Putamen (tissue), 1 donor: ENCODE measurements around the gene NYAP2.
A peak's percentile ranks its signal among the peaks of the same experiment; 100 is the strongest.

ENCODE experiments used
- DNase-seq: peaks from one replicate; pipeline ENCODE4 v3.0.0-alpha.2; 2016; ENCODE audit warnings: low spot score

NYAP2 gene

DNA sequence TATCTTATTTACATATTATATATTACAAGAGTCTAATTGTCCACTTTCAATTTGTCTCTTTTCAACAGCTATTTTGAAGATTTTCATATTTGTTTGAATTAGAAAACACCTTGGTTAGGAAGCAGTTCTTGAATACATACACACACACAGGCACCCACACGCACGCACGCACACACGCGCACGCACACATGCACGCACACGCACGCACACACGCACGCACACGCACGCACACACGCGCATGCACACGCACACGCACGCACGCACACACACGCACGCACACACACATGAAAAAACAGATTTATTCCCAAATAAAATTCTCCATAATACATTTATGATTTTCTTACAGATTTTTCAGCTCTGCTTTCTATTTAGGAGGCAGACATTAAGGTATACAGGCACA, 220.7 kb downstream of the NYAP2 start:
- DNase-seq = no peak

DNA sequence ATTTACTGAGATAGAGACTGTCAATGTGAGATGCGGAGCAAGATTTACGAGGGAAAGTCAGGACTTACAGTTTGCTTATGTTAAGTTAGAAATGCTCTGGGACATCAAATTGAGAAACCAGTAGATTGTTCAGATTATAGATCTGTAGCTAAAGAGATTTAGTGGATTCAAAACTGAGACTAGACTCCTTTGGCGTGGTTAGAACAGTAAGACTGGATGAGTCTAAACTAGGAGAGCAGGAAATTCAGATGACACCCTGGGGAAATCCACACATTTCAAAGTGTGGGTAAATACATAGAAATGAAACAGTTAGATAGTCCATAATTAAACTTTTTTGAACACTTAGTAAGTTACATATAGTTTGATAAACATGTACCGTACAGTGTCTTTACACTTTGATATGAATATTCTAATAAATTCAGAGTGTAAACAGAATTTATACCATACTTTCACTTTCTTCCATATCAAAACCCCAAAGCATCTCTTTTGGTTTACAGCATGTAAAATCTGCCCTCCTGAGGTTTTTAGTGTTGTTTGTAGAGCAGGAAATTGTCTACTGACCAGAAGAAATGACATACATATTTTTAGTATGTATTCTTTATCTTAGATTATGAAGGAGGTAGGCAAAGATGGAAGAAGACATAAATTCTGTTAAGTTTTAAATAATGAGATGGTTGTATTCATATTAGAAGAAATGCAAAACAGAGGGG, 231.5 kb downstream of the NYAP2 start:
- no peak for DNase-seq

DNA sequence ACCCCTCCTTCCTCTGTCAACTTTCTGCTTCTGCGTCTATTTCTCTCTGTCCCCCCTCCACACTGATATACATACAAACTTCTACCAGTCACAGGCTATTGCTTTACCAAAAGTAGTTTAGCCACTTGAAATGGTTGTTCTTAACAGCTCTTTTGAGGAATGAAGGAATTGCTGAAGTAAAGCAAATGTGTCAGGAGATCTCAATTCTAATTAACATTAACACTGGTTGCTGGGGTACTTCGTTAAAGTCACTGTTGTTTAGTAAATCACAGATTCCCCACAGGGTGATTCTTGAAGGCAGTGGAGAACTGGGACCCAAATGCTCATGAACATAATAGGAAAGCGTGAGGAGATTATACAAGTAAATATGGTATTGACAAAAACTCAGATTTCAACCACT, 232.8 kb downstream of the NYAP2 start:
- DNase-seq = no peak

DNA sequence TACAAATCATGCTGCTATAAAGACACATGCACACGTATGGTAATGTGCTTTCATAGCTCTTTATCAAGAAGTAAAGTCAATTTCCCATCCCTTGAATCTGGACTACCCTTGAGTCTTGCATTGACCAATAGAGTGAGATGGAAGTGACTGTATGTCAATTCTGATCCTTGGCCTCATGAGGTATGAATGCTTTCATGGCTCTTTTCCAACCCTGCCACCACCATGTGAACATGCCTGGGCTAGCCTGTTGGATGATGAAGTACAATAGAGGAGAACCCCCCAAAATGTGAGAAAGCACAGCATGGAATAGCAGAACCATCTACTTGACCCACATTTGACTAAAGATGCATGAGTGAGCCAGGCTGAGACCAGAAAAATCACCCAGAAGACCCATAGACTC, 237.0 kb downstream of the NYAP2 start:
- no peak for DNase-seq

DNA sequence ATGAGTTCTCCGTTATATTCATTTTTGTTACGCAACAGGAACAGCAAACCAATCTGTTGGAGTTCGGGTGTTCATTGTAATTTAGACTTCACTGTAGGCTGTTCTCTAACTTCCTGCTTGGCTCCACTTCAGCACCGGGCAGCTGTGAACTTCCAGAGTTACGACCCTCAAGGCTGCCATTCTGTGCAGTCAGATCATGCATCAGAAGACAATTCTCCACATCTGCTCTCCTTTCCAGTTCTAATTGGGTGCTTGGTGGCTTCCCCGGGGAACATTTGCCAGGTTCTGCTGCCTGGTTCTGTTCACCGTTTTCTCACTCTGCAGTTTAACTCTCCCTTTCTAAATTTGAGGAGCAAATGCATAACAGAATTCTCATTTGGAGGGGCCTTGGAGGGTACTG, 237.7 kb downstream of the NYAP2 start:
- DNase-seq = no peak

DNA sequence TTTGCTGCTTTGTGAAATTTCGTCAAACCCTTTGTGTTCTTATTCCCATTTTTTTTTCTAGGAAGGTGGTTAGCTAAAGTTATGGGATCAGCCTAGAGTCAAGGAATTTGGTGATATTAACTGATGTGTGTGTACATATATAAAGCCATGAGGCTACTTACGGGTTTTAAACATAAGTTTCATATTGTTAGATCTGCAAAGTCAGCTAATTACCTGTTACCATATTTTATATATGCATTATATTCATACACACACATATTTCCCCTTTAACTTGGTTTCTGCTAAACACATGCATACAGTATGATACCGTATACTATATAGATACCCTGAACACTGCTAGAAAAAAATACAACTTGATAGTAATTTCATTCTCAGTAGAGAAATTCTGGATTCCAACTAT, 241.0 kb downstream of the NYAP2 start:
- no peak for DNase-seq

DNA sequence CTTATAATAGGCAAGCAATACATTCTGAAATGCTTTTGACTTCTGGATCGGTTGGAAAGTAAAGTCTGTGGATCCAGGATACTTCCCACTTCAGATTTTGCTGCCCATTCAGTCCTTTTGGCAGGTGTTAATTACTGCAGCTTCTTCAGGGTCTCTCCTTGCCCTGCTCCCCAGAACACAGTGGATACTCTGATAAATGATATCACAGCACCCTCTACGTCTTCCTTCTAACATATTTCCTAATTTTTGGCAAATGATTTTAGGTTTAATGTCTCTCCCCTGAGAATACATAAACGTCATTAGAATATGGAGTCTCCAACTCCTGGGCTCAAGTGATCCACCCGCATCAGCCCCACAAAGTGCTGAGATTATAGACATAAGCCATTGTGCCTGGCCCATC, 249.8 kb downstream of the NYAP2 start:
- no peak for DNase-seq

DNA sequence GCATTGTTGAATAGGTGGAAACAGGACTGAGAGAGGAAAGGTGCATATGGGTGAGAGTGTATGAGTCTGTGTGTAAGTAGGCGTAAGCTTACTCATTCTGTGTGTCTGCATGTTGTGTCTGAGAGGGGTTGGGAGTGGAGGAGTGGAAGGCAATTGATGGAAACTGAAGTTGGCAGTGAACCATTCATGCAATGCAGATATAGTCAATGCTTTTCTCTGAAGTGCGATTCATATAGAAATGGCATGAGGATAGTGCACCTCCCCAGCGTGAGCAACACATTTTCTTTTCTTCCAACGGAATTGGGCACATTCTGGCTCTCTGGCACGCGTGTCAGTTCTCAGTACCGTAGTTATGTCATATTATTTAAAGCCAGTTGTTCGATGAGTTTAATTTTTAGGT, 250.5 kb downstream of the NYAP2 start:
- DNase-seq = no peak

DNA sequence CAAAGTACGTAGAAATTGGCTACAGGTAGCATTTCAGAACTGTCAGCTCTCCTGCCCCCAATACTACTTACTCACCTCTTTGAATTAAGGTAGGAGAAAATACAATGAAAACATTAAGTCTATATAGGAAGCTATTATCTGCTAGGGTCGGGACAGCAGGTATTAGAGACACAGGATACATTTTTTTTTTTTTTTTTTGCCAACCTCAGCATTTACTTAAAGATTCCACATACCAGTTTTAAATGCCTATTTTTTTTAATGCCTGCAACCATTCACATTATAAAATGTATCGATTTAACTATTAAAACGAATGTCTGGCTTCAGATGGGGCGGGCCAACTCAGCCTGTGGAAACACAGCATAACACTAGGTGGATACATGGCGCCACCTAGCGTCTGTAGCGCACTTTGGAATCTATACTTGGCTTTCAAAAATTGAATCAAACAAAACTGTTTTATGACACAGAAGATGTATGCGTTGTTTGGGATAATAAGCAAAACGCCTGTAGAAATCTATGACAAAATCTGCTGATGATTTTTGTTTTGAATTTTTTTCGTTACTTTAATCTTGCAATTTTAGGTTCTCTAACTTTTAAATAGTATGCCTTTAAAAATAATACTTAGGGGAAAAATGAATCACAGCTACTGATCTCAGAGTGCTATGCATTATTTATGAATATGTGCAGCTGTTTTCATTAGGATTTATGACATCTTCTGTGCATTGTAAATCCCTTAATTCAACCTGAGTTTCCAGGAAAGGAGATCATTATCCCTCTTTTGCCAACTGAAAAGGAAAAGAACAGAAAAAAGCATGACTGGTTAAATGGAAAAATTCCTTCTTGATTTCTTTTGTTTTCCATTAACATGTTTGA, 261.0 kb downstream of the NYAP2 start:
- peak; percentile 71 for DNase-seq

DNA sequence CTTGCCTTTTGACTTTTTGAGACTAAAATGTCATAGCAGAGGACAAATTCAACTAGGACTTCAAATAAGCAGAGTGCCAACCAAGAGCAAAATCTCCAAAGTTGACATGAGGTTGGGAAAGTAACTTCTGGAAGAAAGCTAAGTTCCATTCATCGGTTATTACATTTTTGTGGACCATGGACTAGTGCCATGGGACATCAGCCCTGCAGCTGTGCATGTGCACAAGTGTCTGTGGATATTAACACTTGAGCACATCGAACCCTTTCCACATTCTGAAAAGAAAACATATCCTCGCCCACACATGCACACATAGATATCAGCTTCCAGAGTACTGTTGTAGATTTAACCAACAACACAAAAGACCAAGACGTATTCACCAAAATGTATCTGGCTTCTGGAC, 262.6 kb downstream of the NYAP2 start:
- DNase-seq = no peak

DNA sequence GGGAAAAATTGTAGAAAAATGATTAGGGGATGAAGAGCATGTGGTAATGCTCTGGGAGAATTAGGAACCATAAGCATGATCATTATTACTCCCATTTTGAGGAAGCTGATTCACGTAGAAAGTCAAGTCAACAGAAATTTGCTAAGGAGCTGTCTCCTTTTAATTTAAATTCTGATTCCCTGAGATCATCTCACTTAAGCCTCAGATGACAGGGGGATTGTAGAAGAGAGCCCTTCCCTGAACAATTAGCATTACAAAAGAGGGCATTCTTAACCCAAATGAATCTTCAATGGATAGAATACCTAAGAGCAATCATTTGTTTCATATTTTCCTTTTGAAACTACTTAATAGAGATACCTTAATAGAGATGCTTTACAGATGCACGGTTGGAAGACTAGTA, 267.9 kb downstream of the NYAP2 start:
- DNase-seq = no peak

DNA sequence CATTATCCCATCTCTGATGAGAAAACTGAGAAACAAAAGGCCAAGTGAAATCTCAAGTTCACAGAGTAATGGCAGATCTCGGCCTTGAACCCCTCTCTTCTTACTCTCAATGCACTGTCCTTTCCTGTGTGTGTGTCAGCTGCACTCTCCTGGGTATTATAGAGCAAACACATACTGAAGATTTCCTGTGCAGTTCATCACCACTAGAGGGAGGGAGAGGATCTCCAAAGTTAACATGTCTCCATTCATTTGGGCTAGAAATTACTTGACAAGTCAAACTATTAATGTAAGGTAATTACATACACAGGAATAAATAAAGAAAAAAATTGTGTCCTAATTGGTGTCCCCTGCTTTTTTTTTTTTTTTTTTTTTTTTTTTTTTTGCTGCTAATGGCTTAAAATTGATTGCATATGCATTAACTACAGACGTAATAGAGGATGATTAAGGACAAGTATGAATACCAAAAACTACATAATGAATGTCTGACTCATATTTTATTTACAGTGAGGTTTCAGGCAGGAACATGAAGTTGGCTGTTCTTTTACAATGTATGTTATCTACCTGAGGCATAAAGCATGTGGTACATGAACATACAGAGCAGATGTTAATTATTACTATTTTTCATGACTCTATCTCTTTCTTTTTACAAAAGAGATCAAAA, 269.2 kb downstream of the NYAP2 start:
- peak; percentile 45 for DNase-seq

DNA sequence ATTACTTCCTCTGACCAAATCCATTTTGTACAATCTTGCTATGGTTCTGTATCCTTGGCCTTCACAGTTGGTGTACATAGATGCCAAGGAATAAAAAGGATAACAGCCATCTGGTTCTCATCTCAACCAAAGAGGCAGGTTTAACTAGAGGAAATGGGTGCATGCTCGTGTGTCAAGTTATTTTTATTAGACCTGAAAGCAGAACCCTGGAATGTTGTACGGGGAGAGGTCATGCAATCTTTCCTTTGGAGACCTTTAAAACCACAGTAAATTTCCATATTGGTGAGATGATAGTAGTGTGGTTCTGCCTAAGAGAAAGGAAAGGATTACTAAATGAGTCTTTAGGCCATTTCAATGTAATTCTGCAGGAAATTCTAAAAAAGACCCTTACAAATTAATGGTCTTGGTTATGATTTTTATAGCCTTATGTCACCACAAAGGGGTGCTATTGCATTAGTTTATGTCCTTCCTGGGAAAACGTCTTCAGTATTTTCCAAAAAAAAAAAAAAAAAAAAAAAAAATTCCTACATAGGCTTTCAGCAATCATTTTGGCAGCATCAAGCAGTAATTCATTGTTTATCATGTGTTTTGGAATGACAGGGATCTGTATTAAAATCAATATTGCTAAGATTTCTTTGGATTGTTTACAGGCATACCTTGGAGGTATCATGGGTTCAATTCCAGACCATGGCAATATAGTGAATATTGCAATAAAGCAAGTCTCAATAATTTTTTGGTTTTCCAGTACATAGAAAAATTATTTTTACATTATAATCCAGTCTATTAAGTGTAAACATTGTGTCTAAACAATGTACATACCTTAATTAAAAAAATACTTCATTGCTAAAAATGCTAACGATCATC, 270.8 kb downstream of the NYAP2 start:
- no peak for DNase-seq

DNA sequence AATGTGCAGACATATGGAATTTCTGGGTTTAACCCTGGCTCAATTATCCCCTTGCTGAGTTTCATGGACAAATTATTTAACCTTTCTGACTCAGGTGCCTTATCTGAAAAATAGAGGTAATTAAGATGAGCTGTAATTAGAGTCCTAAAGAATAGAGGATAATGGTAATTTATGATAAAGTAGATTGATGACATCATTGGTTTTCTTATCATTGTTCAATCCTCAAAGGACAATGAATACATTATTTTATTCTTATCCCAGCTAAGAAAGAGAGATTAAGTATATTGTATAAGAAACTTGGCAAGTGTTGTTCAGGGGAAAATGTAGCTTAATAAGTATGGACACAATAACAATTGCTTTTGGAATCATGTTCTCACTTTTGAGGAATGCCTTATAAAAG, 279.3 kb downstream of the NYAP2 start:
- DNase-seq = no peak

DNA sequence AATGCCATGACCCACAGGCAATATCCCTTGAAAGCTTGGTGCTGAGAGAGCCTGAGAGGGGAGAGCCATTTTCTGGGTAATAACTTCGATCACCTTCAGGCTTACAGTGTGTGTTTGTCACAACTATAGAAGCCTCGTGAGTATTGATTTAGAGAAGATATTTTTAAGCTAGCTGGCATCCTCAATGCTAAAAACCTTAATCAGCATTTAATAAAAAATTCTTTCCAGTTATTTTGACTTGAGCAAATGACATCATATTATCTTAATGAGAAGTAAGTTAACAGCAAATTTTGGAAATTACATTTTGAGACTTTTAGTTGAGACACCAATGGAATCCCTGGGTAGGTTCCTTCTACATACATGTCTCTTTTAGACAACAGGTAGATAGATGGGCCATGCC, 283.7 kb downstream of the NYAP2 start:
- no peak for DNase-seq

DNA sequence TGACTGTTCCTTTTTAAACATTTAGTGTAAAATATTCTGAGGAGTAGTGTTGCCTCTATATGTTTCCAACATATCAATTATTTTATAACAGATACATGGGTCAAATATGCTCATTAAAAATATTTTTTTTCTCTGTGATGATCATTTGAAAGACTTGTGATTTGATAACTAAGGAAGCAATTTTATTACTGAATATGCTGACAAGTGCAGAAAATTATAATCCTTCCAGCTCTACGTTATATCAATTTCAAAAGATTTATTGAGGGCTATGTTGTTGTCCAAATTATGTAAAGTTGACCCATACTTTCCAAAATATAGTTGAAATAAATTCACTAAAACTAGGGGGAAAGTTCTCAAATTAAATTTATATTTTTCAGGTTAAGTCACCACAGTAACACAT, 290.6 kb downstream of the NYAP2 start:
- DNase-seq = no peak

DNA sequence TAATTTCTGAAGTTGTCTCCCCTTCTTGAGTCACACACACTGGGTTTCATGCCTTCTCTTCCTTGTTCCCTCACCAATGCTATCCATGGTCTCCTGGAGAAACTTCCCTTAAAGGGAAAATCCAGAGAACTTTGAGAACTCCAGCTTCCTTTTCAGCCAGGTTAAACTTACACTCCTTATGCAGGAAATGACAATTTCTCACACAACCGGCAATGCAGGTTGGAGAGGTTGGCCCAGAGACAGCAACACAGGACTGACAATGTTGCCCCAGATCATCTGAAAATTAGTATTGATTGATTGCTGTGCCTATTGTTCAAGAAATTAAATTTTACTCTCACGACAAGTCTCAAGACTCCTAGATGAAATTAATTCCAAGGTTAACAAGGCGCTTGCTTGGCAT, 292.2 kb downstream of the NYAP2 start:
- DNase-seq = no peak

DNA sequence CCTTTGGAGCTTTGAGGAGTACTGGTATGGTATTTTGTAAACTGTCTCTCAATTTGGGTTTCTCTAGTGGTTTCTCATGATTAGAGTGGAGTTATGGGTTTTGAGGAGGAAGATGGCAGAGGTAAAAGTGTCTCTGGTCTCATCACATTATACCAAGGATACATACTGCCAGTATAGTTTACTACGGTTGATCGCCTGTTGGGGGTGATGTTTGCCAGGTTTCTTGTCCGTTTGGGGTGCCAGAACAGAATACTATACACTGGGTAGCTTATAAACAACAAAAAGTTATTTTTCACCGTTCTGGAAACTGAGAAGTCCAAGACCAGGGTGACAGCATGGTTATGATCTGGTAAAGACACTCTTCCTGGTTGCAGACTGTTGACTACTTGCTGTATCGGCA, 293.7 kb downstream of the NYAP2 start:
- DNase-seq = no peak

DNA sequence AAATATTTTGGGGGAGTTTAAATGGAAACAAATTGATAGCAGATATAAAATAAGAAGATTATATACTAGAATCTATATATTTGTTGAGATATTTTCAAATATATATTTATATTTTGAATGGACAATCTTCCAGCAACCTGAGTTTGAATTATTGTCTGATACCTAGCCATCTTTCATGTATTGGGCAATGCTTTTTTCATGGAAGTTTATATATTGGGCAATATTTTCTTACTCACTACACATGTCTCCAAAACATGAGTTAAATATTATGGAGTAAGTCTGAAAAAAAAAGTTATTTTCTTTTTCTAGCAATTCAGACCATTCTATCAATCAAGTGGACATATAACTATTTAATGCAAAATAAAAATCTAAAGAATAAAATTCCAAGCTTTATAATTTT, 295.2 kb downstream of the NYAP2 start:
- DNase-seq = no peak

DNA sequence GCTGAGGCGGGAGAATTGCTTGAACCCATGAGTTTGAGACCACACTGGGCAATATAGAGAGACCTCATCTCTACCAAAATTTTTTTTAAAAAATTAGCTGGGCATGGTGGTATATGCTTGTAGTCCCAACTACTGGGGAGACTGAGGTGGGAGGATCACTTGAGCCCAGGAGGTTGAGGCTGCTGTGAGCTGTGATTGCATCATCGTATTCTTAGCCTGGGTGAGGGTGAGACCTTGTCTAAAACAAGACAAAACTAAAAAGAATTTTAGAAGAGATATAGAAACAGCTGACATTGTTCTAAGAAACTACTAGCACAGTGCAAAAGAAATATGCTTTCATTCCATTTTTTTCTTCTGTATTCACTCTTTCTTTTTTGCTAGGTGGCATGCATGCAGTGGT, 298.4 kb downstream of the NYAP2 start:
- DNase-seq = no peak
